GM18861 (cell line): ENCODE data around the gene MAP2K3.
"Not testable (repeated sequence)": the region's sequence is repeated elsewhere in the genome, so short reads cannot be mapped to it uniquely, and the experiment has no call there.

Experiments
- ATAC-seq: cut with Tn5 transposase; IDR thresholded peaks from one replicate; pipeline ENCODE4 v1.9.1; 2021; ENCODE audit not compliant: unreplicated experiment

The MAP2K3 gene

GRCh38 chr17:21296097-21297025 is 11.8 kb downstream of the MAP2K3 start:
- no peak for ATAC-seq

- no peak for ATAC-seq
Measured at GRCh38 chr17:21297026-21297520, 12.6 kb downstream of the MAP2K3 start.

GRCh38 chr17:21297597-21297996 is 13.1 kb downstream of the MAP2K3 start:
- no peak for ATAC-seq

- no peak for ATAC-seq
Measured at GRCh38 chr17:21298056-21298982, 13.8 kb downstream of the MAP2K3 start.

GRCh38 chr17:21298983-21299519 is 14.5 kb downstream of the MAP2K3 start:
- ATAC-seq = no peak

- no peak for ATAC-seq
Measured at GRCh38 chr17:21299981-21300600, 15.6 kb downstream of the MAP2K3 start.

- ATAC-seq = no peak
Measured at GRCh38 chr17:21300601-21301571, 16.4 kb downstream of the MAP2K3 start.

- no peak for ATAC-seq
Measured at GRCh38 chr17:21301593-21302550, 17.4 kb downstream of the MAP2K3 start.

- ATAC-seq = no peak
Measured at GRCh38 chr17:21302711-21303425, 18.4 kb downstream of the MAP2K3 start.

- no peak for ATAC-seq
Measured at GRCh38 chr17:21303441-21304065, 19.0 kb downstream of the MAP2K3 start.

GRCh38 chr17:21304091-21304490 is 19.6 kb downstream of the MAP2K3 start:
- ATAC-seq = no peak

- not testable (repeated sequence) for ATAC-seq
Measured at GRCh38 chr17:21304551-21305151, 20.1 kb downstream of the MAP2K3 start.

GRCh38 chr17:21305431-21306180 is 21.1 kb downstream of the MAP2K3 start:
- ATAC-seq = not testable (repeated sequence)

GRCh38 chr17:21306611-21307272 is 22.2 kb downstream of the MAP2K3 start:
- not testable (repeated sequence) for ATAC-seq

- ATAC-seq = not testable (repeated sequence)
Measured at GRCh38 chr17:21307273-21307625, 22.7 kb downstream of the MAP2K3 start.

- not testable (repeated sequence) for ATAC-seq
Measured at GRCh38 chr17:21308931-21309381, 24.4 kb downstream of the MAP2K3 start.
